HUES64 (cell line): Measurements from ENCODE around the gene EEFSEC.

Source experiments
- H3K27ac ChIP-seq: 2 replicates; pipeline ENCODE4 v1.7.0; 2013; ENCODE audit warnings: low read depth, low read length, inconsistent platforms
- H3K27me3 ChIP-seq: 2 replicates; pipeline ENCODE4 v1.6.1; 2013; ENCODE audit warnings: mild to moderate bottlenecking, low read length; ENCODE audit not compliant: insufficient read depth
- H3K36me3 ChIP-seq: 2 replicates; pipeline ENCODE4 v1.6.1; 2013; ENCODE audit warnings: mild to moderate bottlenecking, low read length; ENCODE audit not compliant: insufficient read depth
- H3K4me1 ChIP-seq: 2 replicates; pipeline ENCODE4 v1.6.1; 2013; ENCODE audit warnings: mild to moderate bottlenecking, low read length, moderate library complexity; ENCODE audit not compliant: insufficient read depth
- H3K4me3 ChIP-seq: 2 replicates; pipeline ENCODE4 v1.5.1; 2013; ENCODE audit warnings: mild to moderate bottlenecking, low read length, moderate library complexity
- H3K9ac ChIP-seq: 2 replicates; pipeline ENCODE4 v1.6.1; 2013; ENCODE audit warnings: mild to moderate bottlenecking, low read depth, low read length
- H3K9me3 ChIP-seq: 2 replicates; pipeline ENCODE4 v1.6.1; 2013; ENCODE audit warnings: low read depth, low read length; ENCODE audit not compliant: insufficient read depth
- WGBS: fragments of 150-250, 120-280 bp; methylation state at CpG from one replicate; pipeline ENCODE4 v1.1.7; 2013; ENCODE audit warnings: missing lambda C conversion rate; 5-methylcytosine and 5-hydroxymethylcytosine counted together

Gene EEFSEC

GRCh38 chr3:128247666-128248409 lies 94.6 kb downstream of the EEFSEC start:
- 76% methylated on average over 6 of the region's 6 CpGs for WGBS
- Histone ChIP-seq H3K27me3 (no peaks in the 10 kb centered on the region), H3K4me1 (no peaks in the 10 kb centered on the region; the same call in 1 of the 2 replicates), H3K27ac (no peak overlapping the region), H3K9ac (no peak overlapping the region), H3K4me3 (no peak overlapping the region), H3K9me3 (no peaks in the 10 kb centered on the region), H3K36me3 (no peaks in the 10 kb centered on the region)

GRCh38 chr3:128252083-128252482 lies 98.8 kb downstream of the EEFSEC start:
- H3K9ac ChIP-seq: no peak overlapping the region
- H3K27ac ChIP-seq: no peak overlapping the region
- no peaks in the 10 kb centered on the region for H3K9me3 ChIP-seq
- H3K36me3 ChIP-seq: no peaks in the 10 kb centered on the region
- H3K27me3 ChIP-seq: no peaks in the 10 kb centered on the region
- H3K4me3 ChIP-seq: no peak overlapping the region
- H3K4me1 ChIP-seq: peaks cover 2% of the 10 kb centered on the region; the same call in 1 of the 2 replicates
- WGBS: 90% methylated on average over 3 of the region's 3 CpGs

DNA sequence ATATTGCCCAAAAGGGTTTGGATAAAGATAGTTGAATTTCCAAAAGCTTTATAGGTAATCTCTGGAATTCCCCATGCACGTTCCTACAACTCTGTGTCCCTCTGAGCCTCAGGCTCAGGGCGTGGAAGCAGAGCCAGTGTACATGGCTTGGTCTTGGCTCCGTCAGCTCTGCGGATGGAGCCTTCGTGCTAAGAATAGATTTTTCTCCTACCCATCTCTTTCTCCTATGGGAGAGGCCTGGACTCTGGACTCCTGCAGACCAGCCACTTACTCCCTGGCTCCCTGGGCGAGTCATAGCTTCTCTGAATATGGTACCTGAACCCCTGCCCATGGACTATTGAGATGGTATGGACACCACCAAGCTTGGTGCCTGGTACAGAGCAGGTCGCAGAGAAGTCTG lies 99.9 kb downstream of the EEFSEC start:
- 97% methylated on average over 7 of the region's 7 CpGs for WGBS
- no peaks in the 10 kb centered on the region for H3K9me3 ChIP-seq
- H3K27me3 ChIP-seq: no peaks in the 10 kb centered on the region
- no peak overlapping the region for H3K4me3 ChIP-seq
- H3K9ac ChIP-seq: no peak overlapping the region
- H3K27ac ChIP-seq: no peak overlapping the region
- no peaks in the 10 kb centered on the region for H3K36me3 ChIP-seq
- H3K4me1 ChIP-seq: peaks cover 2% of the 10 kb centered on the region; the same call in 1 of the 2 replicates

DNA sequence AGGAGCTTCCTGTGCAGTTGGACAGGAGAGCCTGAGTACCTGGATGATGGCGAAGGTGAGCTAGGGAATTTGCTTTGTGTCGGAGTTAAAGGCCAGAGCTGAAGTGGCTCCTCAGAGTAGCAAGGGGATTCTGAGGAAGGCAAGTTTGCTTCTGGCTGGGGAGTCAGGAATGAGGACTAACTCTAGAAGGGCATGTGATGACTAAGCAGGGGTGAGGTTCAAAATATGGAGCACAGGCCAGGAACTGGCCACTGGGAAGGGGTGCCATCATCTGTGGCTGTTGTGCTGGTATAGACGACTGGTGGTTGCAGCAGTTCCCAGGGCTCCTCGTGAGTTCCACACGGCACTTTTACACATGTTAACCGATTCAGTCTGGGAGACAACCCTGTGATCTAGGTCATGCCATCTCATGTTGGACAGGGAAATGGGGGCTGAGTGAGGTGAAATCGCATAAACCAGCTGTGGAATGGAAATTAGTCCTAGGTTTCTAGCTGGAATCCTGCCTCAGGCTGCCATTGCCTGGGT lies 100.8 kb downstream of the EEFSEC start:
- H3K36me3 ChIP-seq: no peaks in the 10 kb centered on the region
- 93% methylated on average over 7 of the region's 7 CpGs for WGBS

GRCh38 chr3:128254967-128255366 lies 101.7 kb downstream of the EEFSEC start:
- no peak overlapping the region for H3K4me3 ChIP-seq
- no peaks in the 10 kb centered on the region for H3K36me3 ChIP-seq
- H3K27me3 ChIP-seq: no peaks in the 10 kb centered on the region
- H3K9me3 ChIP-seq: peaks cover 9% of the 10 kb centered on the region; the same call in 1 of the 2 replicates
- 93% methylated on average over 5 of the region's 5 CpGs for WGBS
- peaks cover 2% of the 10 kb centered on the region; the same call in 1 of the 2 replicates for H3K4me1 ChIP-seq
- H3K9ac ChIP-seq: no peak overlapping the region
- H3K27ac ChIP-seq: no peak overlapping the region

More for the DNA sequence above, 100.8 kb downstream of the EEFSEC start:
- H3K9me3 ChIP-seq: 0 out of 2 replicates have a peak, but pooled peaks cover 1% of the 10 kb centered on the region
- no peak overlapping the region for H3K9ac ChIP-seq
- no peaks in the 10 kb centered on the region for H3K27me3 ChIP-seq
- no peak overlapping the region for H3K4me3 ChIP-seq
- no peak overlapping the region for H3K27ac ChIP-seq
- peaks cover 2% of the 10 kb centered on the region; the same call in 1 of the 2 replicates for H3K4me1 ChIP-seq

DNA sequence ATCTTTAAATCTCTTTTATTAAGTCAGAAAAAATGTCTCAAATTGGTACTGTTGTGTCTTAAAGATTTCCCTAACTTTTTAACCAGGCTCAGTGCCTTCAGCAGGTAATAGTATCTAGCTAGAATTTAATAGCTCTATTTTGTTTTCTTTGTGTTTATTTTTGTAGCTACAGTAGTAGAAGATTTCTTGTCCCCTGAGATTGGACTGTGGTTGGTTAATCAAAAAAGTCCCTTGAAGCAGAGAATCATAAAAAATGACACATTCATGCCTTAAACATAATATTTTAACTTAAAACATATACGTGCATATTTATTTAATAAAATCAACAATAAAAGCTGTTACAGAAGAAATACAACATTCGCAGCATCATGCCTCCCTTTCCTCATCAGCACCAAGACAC lies 102.8 kb downstream of the EEFSEC start:
- Histone ChIP-seq H3K4me1 (peaks cover 2% of the 10 kb centered on the region; the same call in 1 of the 2 replicates), H3K36me3 (no peaks in the 10 kb centered on the region), H3K9ac (no peak overlapping the region), H3K9me3 (peaks cover 17% of the 10 kb centered on the region; the same call in 1 of the 2 replicates), H3K27ac (no peak overlapping the region), H3K4me3 (no peak overlapping the region), H3K27me3 (no peaks in the 10 kb centered on the region)
- WGBS: 100% methylated on average over 2 of the region's 2 CpGs

- no peak overlapping the region for H3K27ac ChIP-seq
- 91% methylated on average over 5 of the region's 6 CpGs for WGBS
- H3K4me1 ChIP-seq: peaks cover 2% of the 10 kb centered on the region; the same call in 1 of the 2 replicates
- H3K4me3 ChIP-seq: no peak overlapping the region
- no peaks in the 10 kb centered on the region for H3K36me3 ChIP-seq
- no peaks in the 10 kb centered on the region for H3K27me3 ChIP-seq
- H3K9me3 ChIP-seq: peaks cover 17% of the 10 kb centered on the region; the same call in 1 of the 2 replicates
- H3K9ac ChIP-seq: no peak overlapping the region
Measured at GRCh38 chr3:128257632-128258031, 104.4 kb downstream of the EEFSEC start.

GRCh38 chr3:128260275-128260674 lies 107.0 kb downstream of the EEFSEC start:
- H3K27ac ChIP-seq: no peak overlapping the region
- H3K9ac ChIP-seq: no peak overlapping the region
- H3K4me1 ChIP-seq: no peaks in the 10 kb centered on the region
- H3K4me3 ChIP-seq: no peak overlapping the region
- H3K36me3 ChIP-seq: no peaks in the 10 kb centered on the region
- peaks cover 17% of the 10 kb centered on the region; the same call in 1 of the 2 replicates for H3K9me3 ChIP-seq
- 98% methylated on average over 1 of the region's 1 CpG for WGBS
- H3K27me3 ChIP-seq: no peaks in the 10 kb centered on the region

- Histone ChIP-seq H3K36me3 (no peaks in the 10 kb centered on the region), H3K27ac (no peak overlapping the region), H3K27me3 (no peaks in the 10 kb centered on the region), H3K4me3 (no peak overlapping the region), H3K4me1 (no peaks in the 10 kb centered on the region), H3K9me3 (peaks cover 17% of the 10 kb centered on the region; the same call in 1 of the 2 replicates), H3K9ac (no peak overlapping the region)
- 96% methylated on average over 3 of the region's 3 CpGs for WGBS
Measured at GRCh38 chr3:128262457-128262856, 109.2 kb downstream of the EEFSEC start.

DNA sequence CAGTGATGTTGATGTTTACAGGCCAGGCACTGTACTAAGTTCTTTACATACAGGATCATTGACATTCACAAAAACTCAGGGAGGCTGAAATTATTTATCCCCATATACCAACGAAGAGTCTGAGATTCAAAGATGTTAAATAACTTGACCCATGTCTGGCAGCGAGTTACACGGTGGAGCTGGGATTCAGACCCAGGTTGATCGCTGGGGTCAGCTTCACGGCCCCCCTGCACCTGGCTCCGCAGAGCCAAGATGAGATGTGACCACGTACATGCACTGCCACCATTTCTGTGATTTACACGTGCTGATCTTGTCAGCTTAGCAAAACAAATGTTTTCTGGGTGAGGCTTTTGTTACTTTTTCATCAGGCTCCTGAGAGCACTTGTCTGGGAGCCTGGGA lies 109.8 kb downstream of the EEFSEC start:
- no peaks in the 10 kb centered on the region for H3K4me1 ChIP-seq
- H3K9ac ChIP-seq: no peak overlapping the region
- no peak overlapping the region for H3K4me3 ChIP-seq
- peaks cover 17% of the 10 kb centered on the region; the same call in 1 of the 2 replicates for H3K9me3 ChIP-seq
- no peaks in the 10 kb centered on the region for H3K27me3 ChIP-seq
- WGBS: 92% methylated on average over 8 of the region's 8 CpGs
- H3K27ac ChIP-seq: no peak overlapping the region
- no peaks in the 10 kb centered on the region for H3K36me3 ChIP-seq

GRCh38 chr3:128263946-128264345 lies 110.7 kb downstream of the EEFSEC start:
- Histone ChIP-seq H3K4me1 (no peaks in the 10 kb centered on the region), H3K9ac (no peak overlapping the region), H3K27ac (no peak overlapping the region), H3K36me3 (no peaks in the 10 kb centered on the region), H3K9me3 (peaks cover 17% of the 10 kb centered on the region; the same call in 1 of the 2 replicates), H3K27me3 (no peaks in the 10 kb centered on the region), H3K4me3 (no peak overlapping the region)
- 90% methylated on average over 6 of the region's 6 CpGs for WGBS
